Astrocyte of the spinal cord (primary cell): ENCODE results near the gene PDE7B.
"Not testable (repeated sequence)": the region's sequence is repeated elsewhere in the genome, so short reads cannot be mapped to it uniquely, and the experiment has no call there.

Source experiments
- DNase-seq: peaks from one replicate; pipeline ENCODE4 v3.0.0; 2011; ENCODE audit warnings: low read depth, low spot score
- H3K4me3 ChIP-seq: 2 replicates; pipeline ENCODE4 v1.5.1; 2011; ENCODE audit warnings: low read depth, mild to moderate bottlenecking, low read length, moderate library complexity
- in situ Hi-C: cut with HindIII; loops from 2 replicates; pipeline ENCODE4 v1.10.0; 2017; ENCODE audit warnings: low sequenced_read_pairs
- TF ChIP-seq, protein P1 (sequence below): IDR thresholded peaks from 2 replicates; pipeline ENCODE4 v1.5.1; 2012; ENCODE audit warnings: low read depth, mild to moderate bottlenecking, low read length, inconsistent platforms

The PDE7B gene

DNA sequence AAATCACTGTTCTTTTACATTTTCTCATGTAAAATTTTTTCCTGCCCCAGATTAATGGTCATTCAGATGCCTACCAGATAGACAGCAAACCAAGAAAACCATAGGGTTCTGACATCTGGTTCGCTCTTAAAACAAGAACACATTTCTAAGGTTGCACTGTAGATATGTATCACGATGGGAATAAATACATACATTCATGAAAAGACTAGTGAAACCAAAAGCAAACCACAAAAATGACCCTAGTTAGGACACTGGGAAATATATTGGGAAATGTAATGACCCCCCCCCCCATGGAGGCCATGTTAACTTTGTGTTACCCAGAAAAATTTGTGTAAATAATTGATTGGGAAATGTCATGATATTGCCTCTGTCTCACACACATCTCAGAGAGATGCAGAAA, 361.1 kb downstream of the PDE7B start:
- in situ Hi-C loops: no loop called here
- DNase-seq: no peak
- TF ChIP-seq, protein P1, sequence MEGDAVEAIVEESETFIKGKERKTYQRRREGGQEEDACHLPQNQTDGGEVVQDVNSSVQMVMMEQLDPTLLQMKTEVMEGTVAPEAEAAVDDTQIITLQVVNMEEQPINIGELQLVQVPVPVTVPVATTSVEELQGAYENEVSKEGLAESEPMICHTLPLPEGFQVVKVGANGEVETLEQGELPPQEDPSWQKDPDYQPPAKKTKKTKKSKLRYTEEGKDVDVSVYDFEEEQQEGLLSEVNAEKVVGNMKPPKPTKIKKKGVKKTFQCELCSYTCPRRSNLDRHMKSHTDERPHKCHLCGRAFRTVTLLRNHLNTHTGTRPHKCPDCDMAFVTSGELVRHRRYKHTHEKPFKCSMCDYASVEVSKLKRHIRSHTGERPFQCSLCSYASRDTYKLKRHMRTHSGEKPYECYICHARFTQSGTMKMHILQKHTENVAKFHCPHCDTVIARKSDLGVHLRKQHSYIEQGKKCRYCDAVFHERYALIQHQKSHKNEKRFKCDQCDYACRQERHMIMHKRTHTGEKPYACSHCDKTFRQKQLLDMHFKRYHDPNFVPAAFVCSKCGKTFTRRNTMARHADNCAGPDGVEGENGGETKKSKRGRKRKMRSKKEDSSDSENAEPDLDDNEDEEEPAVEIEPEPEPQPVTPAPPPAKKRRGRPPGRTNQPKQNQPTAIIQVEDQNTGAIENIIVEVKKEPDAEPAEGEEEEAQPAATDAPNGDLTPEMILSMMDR: no peak
- no peak overlapping the region for H3K4me3 ChIP-seq

DNA sequence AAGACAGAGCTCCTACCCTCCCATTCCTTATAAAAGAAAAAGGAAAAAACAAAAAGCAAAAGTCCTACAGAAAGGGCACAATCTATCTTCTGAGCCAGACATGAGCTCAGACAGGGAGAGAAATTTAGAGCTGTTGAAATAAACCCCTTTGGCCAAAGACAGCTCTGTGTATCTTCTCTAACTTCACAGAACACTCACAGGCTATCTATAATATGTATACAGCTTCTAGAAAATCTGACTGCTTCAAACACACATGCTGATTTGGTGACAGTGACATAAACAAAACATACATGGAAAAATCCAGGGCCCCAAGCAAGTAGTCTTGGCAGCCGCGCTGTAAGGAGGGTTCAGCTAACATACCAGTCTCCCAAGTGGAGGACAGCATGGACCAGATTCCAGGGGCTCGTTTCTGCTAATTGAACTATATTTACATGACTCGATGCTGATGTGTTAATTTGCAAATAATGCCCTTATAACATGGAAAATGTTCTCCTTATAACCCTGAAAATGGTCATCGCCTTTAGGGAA, 361.6 kb downstream of the PDE7B start:
- TF ChIP-seq, protein P1: no peak
- in situ Hi-C loops: no loop called here
- DNase-seq: no peak
- H3K4me3 ChIP-seq: no peak overlapping the region

DNA sequence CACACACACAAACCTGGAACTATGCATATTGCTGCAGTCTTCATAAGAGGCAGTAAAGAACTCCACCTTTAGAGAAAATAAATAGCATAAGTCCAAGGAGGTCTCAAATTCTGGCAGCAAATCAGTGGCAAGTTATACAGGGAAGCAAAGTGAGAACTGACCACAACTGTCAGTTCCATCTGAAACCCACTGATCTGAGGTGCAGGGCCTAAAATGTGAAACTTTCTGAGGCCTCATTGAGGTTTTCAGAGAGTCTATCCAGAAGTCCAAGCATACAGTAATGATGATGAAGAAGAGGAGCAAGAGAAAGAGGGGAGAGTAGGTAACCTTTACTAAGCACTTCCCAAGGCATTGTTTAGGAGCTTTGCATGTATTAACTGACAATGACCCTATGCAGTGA, 362.4 kb downstream of the PDE7B start:
- no peak overlapping the region for H3K4me3 ChIP-seq
- TF ChIP-seq, protein P1: no peak
- DNase-seq: no peak
- in situ Hi-C loops: no loop called here

DNA sequence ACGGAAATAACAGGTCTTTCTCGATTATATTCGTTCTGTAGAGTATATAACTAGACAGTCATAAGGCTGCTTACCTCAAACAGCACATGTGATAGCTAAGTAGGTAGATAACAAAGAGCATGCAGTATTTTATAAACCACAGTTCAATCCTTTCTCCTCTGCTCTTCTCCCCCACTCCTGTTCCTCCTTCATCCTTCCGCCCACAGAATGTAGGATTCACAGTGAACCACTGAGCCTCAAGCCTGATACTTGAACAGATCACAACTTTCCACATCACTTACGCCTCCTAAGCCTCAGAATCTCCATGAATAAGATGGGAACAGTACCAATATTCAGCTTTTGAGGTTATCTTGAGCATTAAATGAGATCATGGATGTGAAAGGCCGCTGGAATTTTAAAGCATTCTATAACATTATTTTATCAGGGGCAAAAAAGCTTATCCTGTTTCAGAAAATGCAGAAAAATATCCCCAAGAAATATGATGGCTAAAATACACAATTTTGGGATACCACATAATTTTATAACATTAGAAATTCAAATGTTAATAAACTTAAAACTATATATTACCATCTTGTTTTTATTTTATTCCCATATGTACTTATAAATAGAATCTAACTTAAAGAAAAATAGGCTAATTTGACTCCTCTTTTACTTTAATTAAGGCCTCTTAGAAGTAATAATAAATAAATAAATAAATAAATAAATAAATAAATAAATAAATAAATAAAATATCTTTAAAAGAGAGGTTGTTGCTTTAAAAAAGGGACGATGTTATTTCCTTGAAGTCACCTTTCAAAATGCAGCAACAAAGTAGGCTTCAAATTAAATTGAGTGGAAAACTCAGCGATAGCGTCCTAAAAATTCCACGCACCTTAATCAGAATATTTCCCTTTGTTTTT, 365.3 kb downstream of the PDE7B start:
- TF ChIP-seq, protein P1: no peak
- in situ Hi-C loops: no loop called here
- no peak overlapping the region for H3K4me3 ChIP-seq
- no peak for DNase-seq

DNA sequence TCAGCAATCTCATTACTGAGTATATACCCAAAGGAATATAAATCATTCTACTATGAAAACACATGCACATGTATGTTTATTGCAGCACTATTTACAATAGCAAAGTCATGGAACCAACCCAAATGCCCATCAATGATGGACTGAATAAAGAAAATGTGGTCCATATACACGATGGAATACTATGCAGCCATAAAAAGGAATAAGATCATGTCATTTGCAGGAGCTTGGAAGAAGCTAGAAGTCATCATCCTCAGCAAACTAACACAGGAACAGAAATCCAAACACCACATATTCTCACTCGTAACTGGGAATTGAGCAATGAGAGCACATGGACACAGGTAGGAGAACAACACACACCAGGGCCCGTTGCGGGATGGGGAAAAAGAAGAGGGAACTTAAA, 373.5 kb downstream of the PDE7B start:
- DNase-seq, H3K4me3 ChIP-seq, in situ Hi-C loops: not testable (repeated sequence)

DNA sequence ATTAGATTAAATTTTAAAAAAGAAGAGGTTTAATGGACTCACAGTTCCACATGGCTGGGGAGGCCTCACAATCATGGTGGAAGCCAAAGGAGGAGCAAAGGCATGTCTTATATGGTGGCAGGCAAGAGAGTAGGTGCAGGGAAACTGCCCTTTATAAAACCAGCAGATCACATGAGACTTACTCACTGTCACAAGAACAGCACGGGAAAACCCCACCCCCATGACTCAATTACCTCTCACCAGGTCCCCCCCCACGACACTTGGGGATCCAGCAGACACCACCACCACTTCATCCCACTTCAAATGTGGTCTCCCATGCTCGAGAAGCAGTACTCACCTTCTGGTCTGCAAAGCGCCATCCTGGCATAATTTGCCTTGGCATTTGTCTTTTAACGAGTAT, 374.0 kb downstream of the PDE7B start:
- no peak for DNase-seq
- TF ChIP-seq, protein P1: no peak
- in situ Hi-C loops: no loop called here
- H3K4me3 ChIP-seq: no peak overlapping the region

DNA sequence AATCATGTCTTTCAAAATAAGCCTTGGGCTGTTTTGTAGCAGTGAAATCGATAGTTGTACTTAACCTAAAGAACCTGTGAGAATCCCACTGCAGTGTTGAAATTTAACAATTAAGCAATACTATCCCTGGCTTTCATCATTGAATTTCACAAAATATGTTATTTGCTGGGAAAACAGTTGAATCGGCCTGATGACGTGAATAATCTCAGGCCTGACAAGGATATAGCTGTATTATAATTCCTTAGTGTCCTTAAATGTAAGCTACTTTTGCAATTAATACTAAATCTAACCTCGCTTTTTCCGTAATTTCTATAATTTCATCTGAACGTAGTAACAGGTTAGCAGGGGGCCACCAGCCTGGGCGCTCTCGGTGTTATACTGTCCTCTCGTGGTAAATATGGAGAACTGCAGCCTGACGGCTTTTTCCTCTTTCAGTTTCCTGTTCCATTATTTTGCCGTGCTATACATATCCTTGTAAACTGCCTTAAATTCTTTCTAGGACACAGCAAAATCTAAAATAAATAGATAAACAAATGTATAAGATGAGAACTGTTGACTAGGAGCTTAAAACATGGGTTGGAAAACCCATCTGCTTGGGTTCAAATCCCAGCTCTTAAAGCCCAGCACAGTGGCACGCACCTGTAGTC, 374.6 kb downstream of the PDE7B start:
- TF ChIP-seq, protein P1: peak; percentile 100
- peak; percentile 71 for DNase-seq
- in situ Hi-C loops: no loop called here
- no peak overlapping the region for H3K4me3 ChIP-seq
